Muscle layer of colon (tissue), 2 donors: ENCODE data around the gene ARF1.

Experiments used
- H3K27ac ChIP-seq: one replicate; pipeline ENCODE4 v1.7.0; 2013; ENCODE audit warnings: low read depth, mild to moderate bottlenecking, low read length, moderate library complexity
- H3K27me3 ChIP-seq, 2 donors: one replicate each; pipeline ENCODE4 v1.7.0; 2013; ENCODE audit warnings: low read length in 2 of 2, mild to moderate bottlenecking in 2 of 2; ENCODE audit not compliant: insufficient read depth in 2 of 2, control insufficient read depth in 1 of 2
- H3K36me3 ChIP-seq: one replicate; pipeline ENCODE4 v1.7.0; 2013; ENCODE audit warnings: mild to moderate bottlenecking, low read length; ENCODE audit not compliant: insufficient read depth
- H3K4me1 ChIP-seq: one replicate; pipeline ENCODE4 v1.7.0; 2013; ENCODE audit warnings: mild to moderate bottlenecking, low read length; ENCODE audit not compliant: insufficient read depth
- H3K4me3 ChIP-seq, 2 donors: one replicate each; pipeline ENCODE4 v1.7.0; 2013; ENCODE audit warnings: low read length in 2 of 2, low read depth in 1 of 2, mild to moderate bottlenecking in 1 of 2, moderate library complexity in 1 of 2
- H3K9ac ChIP-seq: one replicate; pipeline ENCODE4 v1.7.0; 2013; ENCODE audit warnings: low read length
- H3K9me3 ChIP-seq: one replicate; pipeline ENCODE4 v1.7.0; 2013; ENCODE audit warnings: mild to moderate bottlenecking, low read length
- donor health status: abdominal sarcoma.
- donor health status: Adenocarcinoma of cecum.

ARF1 gene

GRCh38 chr1:228042508-228042907, 40.0 kb upstream of the ARF1 start:
- Histone ChIP-seq H3K27ac (no peak overlapping the region), H3K4me1 (no peaks in the 10 kb centered on the region), H3K27me3 (peaks cover 0 to 22% of the 10 kb centered on the region in 2 donors), H3K9ac (no peak overlapping the region), H3K4me3 (no peak overlapping the region), H3K36me3 (no peaks in the 10 kb centered on the region), H3K9me3 (no peaks in the 10 kb centered on the region)

DNA sequence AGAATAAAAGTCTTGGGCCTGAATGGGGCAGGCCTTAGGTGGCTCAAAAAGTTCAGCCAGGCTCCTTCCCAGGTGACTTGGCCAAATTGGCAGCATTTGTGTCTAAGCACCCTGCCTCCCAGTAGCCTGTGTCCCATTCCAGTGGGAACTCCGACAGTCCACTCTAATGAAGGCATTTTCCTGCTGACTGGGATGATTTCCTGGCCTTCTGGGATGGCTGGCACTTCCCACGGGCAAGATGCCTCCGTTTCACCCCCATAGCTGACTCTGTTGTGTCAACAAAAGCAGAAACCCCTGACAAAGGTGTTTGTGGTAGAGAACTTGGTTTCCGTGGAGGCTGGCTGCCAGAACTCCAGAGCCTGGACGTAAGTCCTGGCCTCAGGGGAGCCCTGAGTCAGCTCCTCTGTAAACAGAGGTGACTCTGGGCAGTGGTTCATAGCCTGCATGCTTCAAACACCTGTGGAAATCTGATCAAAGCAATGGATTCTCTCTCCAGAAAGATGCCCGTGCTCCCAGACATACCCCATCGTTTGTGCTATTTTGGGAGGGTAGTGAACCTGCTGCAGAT, 39.1 kb upstream of the ARF1 start:
- Histone ChIP-seq H3K36me3 (no peaks in the 10 kb centered on the region), H3K9ac (no peak overlapping the region), H3K4me3 (no peak overlapping the region), H3K27ac (no peak overlapping the region), H3K27me3 (peaks cover 0 to 16% of the 10 kb centered on the region in 2 donors), H3K9me3 (no peaks in the 10 kb centered on the region), H3K4me1 (no peaks in the 10 kb centered on the region)

GRCh38 chr1:228044961-228045360, 37.5 kb upstream of the ARF1 start:
- Histone ChIP-seq H3K9me3 (no peaks in the 10 kb centered on the region), H3K27ac (no peak overlapping the region)

GRCh38 chr1:228045405-228045804, 37.1 kb upstream of the ARF1 start:
- Histone ChIP-seq H3K36me3 (no peaks in the 10 kb centered on the region), H3K27ac (no peak overlapping the region), H3K9me3 (no peaks in the 10 kb centered on the region), H3K27me3 (no peaks in the 10 kb centered on the region), H3K4me1 (no peaks in the 10 kb centered on the region), H3K9ac (no peak overlapping the region), H3K4me3 (no peak overlapping the region)

More at GRCh38 chr1:228044961-228045360, 37.5 kb upstream of the ARF1 start:
- no peak overlapping the region for H3K4me3 ChIP-seq
- H3K4me1 ChIP-seq, result no peaks in the 10 kb centered on the region
- no peaks in the 10 kb centered on the region for H3K36me3 ChIP-seq
- no peaks in the 10 kb centered on the region for H3K27me3 ChIP-seq
- H3K9ac ChIP-seq, result no peak overlapping the region

DNA sequence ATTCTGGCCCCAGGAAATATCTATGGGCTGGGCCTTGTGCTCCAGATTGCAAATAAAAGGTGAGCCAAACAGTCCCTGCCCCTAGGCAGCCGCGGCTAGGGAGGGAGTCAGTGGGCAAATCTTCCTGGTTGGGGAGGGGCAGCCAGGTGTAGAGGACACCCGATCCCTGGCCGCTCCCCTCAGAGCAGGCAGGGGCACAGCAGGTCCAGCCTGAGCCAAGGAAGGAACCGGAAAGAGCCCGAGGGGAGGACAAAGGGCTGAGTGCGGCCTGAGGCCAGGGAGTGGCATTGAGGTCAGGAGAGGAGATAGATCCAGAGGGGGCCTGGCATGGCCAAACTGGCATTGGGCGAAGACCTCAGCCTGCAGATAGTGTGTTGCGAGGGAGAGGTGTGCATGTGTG, 36.6 kb upstream of the ARF1 start:
- H3K9ac ChIP-seq, result no peak overlapping the region
- no peaks in the 10 kb centered on the region for H3K27me3 ChIP-seq
- H3K9me3 ChIP-seq, result no peaks in the 10 kb centered on the region
- H3K27ac ChIP-seq, result no peak overlapping the region
- H3K36me3 ChIP-seq, result no peaks in the 10 kb centered on the region
- no peaks in the 10 kb centered on the region for H3K4me1 ChIP-seq
- H3K4me3 ChIP-seq, result no peak overlapping the region

- H3K9ac ChIP-seq, result no peak overlapping the region
- H3K9me3 ChIP-seq, result no peaks in the 10 kb centered on the region
- no peaks in the 10 kb centered on the region for H3K4me1 ChIP-seq
- no peak overlapping the region for H3K4me3 ChIP-seq
- H3K27me3 ChIP-seq, result no peaks in the 10 kb centered on the region
- no peak overlapping the region for H3K27ac ChIP-seq
- no peaks in the 10 kb centered on the region for H3K36me3 ChIP-seq
Observed at GRCh38 chr1:228046421-228047182, 35.9 kb upstream of the ARF1 start.

- Histone ChIP-seq H3K27ac (no peak overlapping the region), H3K4me1 (no peaks in the 10 kb centered on the region), H3K9me3 (no peaks in the 10 kb centered on the region), H3K27me3 (no peaks in the 10 kb centered on the region), H3K4me3 (no peak overlapping the region), H3K36me3 (no peaks in the 10 kb centered on the region), H3K9ac (no peak overlapping the region)
Observed at GRCh38 chr1:228047183-228047466, 35.4 kb upstream of the ARF1 start.

DNA sequence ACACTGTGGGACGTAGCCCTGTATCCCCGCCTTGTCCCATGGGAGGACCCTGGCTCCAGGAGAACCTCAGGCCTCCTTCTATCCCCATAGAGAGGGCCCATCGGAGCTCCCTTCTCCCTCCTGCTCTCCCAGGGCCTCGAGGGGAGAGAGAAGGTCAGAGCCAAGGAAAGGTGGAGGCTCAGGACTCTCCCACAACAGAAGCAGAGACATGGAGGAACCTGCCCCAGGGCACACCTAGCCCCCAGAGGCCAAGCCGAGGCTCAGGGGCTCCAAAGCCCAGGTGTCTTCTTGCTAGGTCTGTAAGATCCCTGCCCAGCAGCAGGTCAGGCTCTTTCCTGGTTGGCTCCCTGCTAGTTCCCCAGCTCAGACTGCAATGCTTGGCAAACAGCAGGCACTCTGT, 34.4 kb upstream of the ARF1 start:
- H3K9ac ChIP-seq, result no peak overlapping the region
- no peaks in the 10 kb centered on the region for H3K27me3 ChIP-seq
- H3K9me3 ChIP-seq, result no peaks in the 10 kb centered on the region
- no peaks in the 10 kb centered on the region for H3K36me3 ChIP-seq
- H3K4me3 ChIP-seq, result no peak overlapping the region
- H3K4me1 ChIP-seq, result no peaks in the 10 kb centered on the region
- H3K27ac ChIP-seq, result no peak overlapping the region

- H3K27ac ChIP-seq, result no peak overlapping the region
- H3K4me1 ChIP-seq, result no peaks in the 10 kb centered on the region
- H3K4me3 ChIP-seq, result no peak overlapping the region
Observed at GRCh38 chr1:228048659-228049298, 33.7 kb upstream of the ARF1 start.

GRCh38 chr1:228050571-228051231, 31.8 kb upstream of the ARF1 start:
- Histone ChIP-seq H3K27me3 (no peaks in the 10 kb centered on the region), H3K9me3 (no peaks in the 10 kb centered on the region), H3K4me1 (no peaks in the 10 kb centered on the region), H3K36me3 (no peaks in the 10 kb centered on the region), H3K4me3 (no peak overlapping the region), H3K9ac (no peak overlapping the region), H3K27ac (no peak overlapping the region)

More at GRCh38 chr1:228048659-228049298, 33.7 kb upstream of the ARF1 start:
- H3K9me3 ChIP-seq, result no peaks in the 10 kb centered on the region
- H3K36me3 ChIP-seq, result no peaks in the 10 kb centered on the region
- no peaks in the 10 kb centered on the region for H3K27me3 ChIP-seq
- H3K9ac ChIP-seq, result no peak overlapping the region

GRCh38 chr1:228058172-228058948, 24.1 kb upstream of the ARF1 start:
- no peak overlapping the region for H3K4me3 ChIP-seq
- H3K27me3 ChIP-seq, result peaks cover 48 to 56% of the 10 kb centered on the region in 2 donors
- no peaks in the 10 kb centered on the region for H3K9me3 ChIP-seq
- peaks cover 4% of the 10 kb centered on the region for H3K4me1 ChIP-seq
- no peak overlapping the region for H3K27ac ChIP-seq
- no peaks in the 10 kb centered on the region for H3K36me3 ChIP-seq
- H3K9ac ChIP-seq, result no peak overlapping the region
